GM20000 (cell line): ENCODE data around the gene TRIM8.

Experiments used
- DNase-seq: peaks from one replicate; pipeline ENCODE4 v3.0.0; 2012; ENCODE audit warnings: low spot score
- TF ChIP-seq, protein P1 (sequence below): IDR thresholded peaks from 2 replicates; pipeline ENCODE4 v1.5.1; 2012; ENCODE audit warnings: mild to moderate bottlenecking, control low read depth; ENCODE audit errors: extremely low read depth, missing control alignments

The TRIM8 gene

DNA sequence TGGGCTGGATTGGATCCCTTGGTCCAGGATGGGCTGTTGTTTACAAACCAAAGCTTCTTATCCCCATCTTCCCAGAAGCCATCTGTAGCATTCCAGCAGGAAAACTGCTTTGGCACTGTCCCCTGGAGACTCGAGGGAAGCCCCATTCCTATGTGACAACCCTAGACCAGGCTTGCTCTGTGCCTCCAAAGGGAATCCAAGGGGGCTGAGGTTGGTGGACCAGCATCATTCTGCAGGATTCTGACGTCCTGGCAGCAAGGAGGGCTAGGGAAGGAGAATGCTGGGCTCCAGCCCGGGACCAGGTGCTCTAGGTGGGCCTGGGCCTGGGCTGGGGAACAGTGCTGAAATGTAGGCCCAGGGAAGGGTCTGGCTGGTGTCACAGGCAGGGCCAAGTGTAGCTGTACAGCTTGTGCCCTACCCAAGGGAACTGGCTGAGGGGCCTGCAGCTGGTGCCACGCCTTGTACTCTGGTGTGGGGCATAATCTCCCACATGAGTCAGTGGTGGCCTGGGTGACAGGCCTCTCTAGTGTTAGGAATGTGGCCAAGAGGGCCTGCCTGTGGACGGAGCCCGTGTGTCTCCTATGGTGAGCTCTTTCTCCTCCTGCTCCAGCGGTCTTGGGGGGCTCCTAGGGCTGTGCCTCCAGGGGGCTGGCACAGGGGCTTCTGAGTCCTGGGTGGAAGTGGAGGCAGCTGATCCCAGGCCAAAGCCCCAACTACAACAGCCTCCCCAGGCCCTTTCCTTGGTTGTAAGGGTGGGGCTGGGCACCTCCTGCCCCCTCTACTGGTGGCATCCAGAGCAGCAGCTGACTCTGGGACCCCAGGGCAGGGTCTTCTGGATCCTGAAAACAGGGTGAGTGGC lies 25.2 kb downstream of the TRIM8 start:
- no peak for DNase-seq
- TF ChIP-seq, protein P1, sequence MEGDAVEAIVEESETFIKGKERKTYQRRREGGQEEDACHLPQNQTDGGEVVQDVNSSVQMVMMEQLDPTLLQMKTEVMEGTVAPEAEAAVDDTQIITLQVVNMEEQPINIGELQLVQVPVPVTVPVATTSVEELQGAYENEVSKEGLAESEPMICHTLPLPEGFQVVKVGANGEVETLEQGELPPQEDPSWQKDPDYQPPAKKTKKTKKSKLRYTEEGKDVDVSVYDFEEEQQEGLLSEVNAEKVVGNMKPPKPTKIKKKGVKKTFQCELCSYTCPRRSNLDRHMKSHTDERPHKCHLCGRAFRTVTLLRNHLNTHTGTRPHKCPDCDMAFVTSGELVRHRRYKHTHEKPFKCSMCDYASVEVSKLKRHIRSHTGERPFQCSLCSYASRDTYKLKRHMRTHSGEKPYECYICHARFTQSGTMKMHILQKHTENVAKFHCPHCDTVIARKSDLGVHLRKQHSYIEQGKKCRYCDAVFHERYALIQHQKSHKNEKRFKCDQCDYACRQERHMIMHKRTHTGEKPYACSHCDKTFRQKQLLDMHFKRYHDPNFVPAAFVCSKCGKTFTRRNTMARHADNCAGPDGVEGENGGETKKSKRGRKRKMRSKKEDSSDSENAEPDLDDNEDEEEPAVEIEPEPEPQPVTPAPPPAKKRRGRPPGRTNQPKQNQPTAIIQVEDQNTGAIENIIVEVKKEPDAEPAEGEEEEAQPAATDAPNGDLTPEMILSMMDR: no peak

DNA sequence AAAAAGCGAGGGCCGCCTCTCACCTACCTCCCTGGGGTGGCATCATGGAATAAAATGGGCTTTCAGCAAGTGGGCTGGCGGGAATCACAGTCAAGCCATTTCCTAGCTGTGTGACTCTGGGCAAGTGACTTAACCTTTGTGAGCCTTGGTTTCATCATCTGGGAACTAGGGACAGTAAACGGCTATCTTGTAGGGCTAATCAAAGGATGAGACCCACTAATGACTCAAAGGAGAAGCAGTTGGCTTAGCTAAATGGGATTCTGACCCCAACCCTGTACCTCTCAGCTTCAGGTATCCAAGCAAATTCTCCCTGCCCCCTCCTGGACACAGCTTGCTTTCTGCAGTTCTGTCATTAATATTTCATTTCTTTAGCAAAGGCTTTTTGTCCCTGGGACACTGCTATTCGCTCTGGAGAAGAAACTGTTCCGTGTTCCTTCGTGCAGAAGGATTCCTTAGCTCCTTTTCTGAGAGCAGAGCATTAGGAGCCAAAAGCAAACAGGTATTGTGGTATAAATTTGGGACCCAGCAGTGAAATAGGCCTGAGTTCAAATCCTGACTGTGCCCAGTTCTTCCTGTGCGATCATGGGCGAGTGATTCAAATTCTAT lies 25.9 kb downstream of the TRIM8 start:
- TF ChIP-seq, protein P1: no peak
- DNase-seq: no peak

DNA sequence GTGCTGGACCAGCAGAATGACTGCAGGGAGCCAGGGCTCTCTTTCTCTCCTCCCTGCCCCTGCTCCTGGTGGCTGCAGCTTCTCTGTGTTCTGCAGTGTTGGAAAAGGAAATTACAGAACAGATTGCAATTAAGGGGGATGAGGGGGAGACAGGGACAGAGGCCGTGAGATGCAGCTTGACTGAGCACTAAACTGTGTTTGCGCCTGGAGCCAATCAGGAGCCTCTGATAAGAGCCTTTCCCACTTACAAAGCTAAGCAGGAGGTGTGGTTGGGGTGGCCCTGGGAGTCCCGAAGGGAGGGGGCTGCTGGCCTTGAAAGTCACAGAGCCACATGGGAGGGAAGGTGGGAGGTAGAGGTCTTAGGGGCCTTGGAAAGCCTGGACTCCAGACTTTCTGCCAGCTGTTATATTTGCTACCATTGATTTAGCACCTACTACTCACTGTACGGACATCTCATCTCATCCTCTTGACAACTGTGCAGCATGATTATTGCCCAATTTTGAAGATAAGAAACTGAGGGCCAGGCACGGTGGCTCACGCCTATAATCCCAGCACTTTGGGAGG lies 26.7 kb downstream of the TRIM8 start:
- no peak for DNase-seq
- TF ChIP-seq, protein P1: no peak

DNA sequence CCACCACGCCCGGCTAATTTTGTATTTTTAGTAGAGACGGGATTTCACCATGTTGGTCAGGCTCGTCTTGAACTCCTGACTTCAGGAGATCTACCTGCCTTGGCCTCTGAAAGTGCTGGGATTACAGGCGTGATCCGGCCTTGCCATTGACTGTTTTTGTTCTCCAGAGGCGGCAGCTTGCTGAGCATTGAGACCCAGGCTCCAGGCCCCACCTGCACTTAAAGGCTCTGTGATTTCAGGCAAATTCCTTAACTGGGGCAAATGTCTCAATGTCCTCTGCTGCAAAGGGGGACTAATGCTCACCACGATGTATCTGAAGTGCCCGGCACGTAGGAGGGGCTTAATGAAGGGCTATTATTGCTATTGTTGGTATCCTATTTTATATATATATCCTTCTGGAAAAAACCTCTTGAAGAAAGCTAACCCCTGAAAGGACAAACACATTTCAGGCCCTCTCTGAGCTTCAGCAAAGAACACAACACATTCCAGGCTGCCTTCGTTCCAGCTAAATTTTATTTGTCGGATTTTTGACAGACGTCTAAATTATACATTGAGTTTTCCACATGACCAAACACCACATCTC lies 29.0 kb downstream of the TRIM8 start:
- TF ChIP-seq, protein P1: no peak
- no peak for DNase-seq

DNA sequence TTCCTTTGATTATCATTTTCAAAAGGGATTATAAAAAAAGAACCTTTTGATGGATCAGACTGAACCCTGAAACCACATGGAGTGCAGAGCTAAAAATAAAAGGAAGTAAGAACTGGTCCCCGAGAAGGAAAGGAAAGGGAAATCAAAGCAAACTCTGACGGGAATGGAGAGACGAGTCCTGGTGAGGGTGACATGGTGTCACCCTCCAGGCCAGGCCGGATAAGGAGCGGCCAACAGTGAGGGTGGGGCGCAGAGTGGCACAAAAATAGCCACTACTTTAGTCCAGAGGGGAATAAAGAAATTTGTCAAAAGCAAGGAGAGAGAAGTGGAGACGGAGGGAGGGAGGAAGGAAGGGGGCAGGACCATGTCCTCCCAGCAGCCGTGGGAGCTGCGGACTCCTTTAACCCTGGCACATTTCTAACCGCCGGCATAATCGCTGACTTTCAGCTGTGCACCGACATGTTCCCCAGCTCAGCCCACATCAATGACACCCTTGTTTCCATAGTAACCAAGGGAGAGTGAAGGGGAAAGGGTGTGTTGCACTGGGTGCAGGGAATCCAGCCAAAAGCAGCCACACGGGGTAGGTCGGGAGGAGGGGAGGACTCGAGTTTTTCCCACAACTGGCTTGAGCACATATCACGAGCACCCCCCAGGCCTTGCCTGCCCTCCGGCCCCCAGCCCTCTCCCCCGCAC lies 29.7 kb downstream of the TRIM8 start:
- DNase-seq: peak; percentile 75
- TF ChIP-seq, protein P1: no peak

DNA sequence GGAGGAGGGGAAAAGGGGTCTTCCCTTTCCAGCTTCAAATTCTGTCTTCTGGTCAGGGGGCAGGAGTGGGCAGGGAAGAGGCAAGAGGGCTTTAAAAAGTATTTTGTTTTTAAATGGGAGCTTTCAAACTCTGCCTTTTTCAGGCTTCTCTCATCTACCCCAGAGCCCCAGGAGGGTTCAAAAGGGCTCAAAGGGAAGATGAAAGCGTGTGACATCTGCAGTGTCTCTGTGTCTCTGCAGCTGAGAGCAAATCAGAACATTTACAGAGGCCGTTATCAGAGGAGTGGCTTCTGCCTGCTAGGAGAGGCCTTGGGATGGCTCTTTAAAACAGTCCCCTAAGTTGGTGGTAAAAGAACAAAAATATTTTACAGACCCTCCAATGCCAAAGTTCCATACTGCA lies 30.3 kb downstream of the TRIM8 start:
- TF ChIP-seq, protein P1: no peak
- DNase-seq: no peak
